ENCODE results near the gene NR5A1. TPM values are rescaled to one million over a fixed set of nuclear protein-coding genes. Genes with fewer than 3 reads are reported as not detected.

NR5A1 gene
- total RNA-seq, 4 donors from 2014 or later: 0.14 to 0.58 TPM; not detected in 2

DNA sequence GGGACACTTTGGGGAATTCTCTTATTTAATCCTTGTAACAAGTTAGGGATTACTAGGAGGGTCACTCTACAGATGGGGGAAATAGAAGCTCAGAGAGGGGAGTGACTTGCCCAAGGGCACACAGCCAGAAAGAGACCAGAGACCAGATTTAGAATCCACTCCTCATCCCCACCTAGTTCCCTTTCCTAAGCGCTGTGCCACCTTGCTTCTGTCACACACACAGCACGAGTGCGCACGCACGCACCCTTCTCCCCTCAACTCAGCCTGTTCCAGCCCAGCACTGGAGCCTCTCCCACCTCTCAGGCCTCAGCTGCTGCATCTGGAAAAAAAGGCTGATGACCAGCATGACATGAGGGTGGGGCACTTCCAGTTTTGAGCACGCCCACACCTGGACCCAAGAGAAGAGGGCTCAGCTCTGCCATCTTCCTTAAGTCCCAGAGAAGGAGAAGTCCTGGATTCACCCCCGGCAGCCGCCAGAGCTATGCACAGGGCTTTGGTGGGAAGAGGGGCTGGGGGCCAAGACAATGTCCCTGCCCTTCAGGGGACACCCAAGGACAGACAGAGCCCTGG is 18.5 kb downstream of the NR5A1 start:
- intact Hi-C loops (cut with DNase I; ENCODE audit: low total_unique reads): no loop called here
- peaks cover 0 to 4% of the 10 kb centered on the region in 2 donors for H3K27me3 ChIP-seq
- TF ChIP-seq POLR2A (IDR thresholded peaks at IDR 0.05) (no peak), CTCF (IDR thresholded peaks at IDR 0.05) (no peak)

GRCh38 chr9:124487260-124488182 is 19.7 kb downstream of the NR5A1 start:
- no peaks in the 10 kb centered on the region for H3K4me1 ChIP-seq
- no peak overlapping the region for H3K4me3 ChIP-seq
- TF ChIP-seq POLR2A (IDR thresholded peaks at IDR 0.05): no peak
- TF ChIP-seq CTCF (IDR thresholded peaks at IDR 0.05): no peak
- no peak overlapping the region for H3K27ac ChIP-seq
- H3K36me3 ChIP-seq: no peaks in the 10 kb centered on the region
- DNase-seq: no peak
- intact Hi-C loops (cut with DNase I; ENCODE audit: low total_unique reads): no loop called here
- no peaks in the 10 kb centered on the region for H3K9me3 ChIP-seq
- H3K27me3 ChIP-seq: peaks cover 0 to 4% of the 10 kb centered on the region in 2 donors

More for the DNA sequence above, 18.5 kb downstream of the NR5A1 start:
- Histone ChIP-seq H3K36me3 (no peaks in the 10 kb centered on the region), H3K4me1 (no peaks in the 10 kb centered on the region), H3K4me3 (no peak overlapping the region), H3K9me3 (no peaks in the 10 kb centered on the region), H3K27ac (no peak overlapping the region)
- no peak for DNase-seq

- H3K9me3 ChIP-seq: no peaks in the 10 kb centered on the region
- no peaks in the 10 kb centered on the region for H3K36me3 ChIP-seq
- H3K27me3 ChIP-seq: peaks cover 0 to 4% of the 10 kb centered on the region in 2 donors
- intact Hi-C loops (cut with DNase I; ENCODE audit: low total_unique reads): no loop called here
- no peak overlapping the region for H3K27ac ChIP-seq
- H3K4me1 ChIP-seq: no peaks in the 10 kb centered on the region
- no peak overlapping the region for H3K4me3 ChIP-seq
- TF ChIP-seq CTCF (IDR thresholded peaks at IDR 0.05) (no peak), POLR2A (IDR thresholded peaks at IDR 0.05) (no peak)
- no peak for DNase-seq
Measured at GRCh38 chr9:124486778-124487259, 20.4 kb downstream of the NR5A1 start.

DNA sequence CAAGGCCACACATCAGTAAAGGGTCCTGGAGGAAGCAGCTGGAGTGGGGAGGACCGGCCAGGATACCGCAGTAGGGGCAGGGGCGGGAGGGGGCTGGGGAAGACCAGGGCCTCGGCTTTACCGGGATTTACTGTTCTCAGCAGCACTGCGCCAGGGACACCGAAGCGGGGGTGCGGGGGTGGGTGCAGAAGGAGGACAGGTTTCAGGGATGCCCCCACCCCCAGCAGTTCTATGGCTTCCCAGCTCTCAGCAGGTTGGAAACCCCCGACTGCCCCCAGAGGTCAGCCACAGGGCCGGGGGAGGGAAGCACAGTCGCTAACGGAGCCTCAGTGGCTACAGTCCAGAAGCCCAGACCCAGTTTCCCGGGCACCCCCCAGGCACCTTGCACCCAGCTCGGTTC is 21.3 kb downstream of the NR5A1 start:
- no peak for DNase-seq
- intact Hi-C loops (cut with DNase I; ENCODE audit: low total_unique reads): no loop called here
- Histone ChIP-seq H3K4me1 (no peaks in the 10 kb centered on the region), H3K4me3 (no peak overlapping the region), H3K27me3 (peaks cover 0 to 4% of the 10 kb centered on the region in 2 donors), H3K36me3 (no peaks in the 10 kb centered on the region), H3K9me3 (no peaks in the 10 kb centered on the region), H3K27ac (no peak overlapping the region)
- TF ChIP-seq CTCF (IDR thresholded peaks at IDR 0.05) (no peak), POLR2A (IDR thresholded peaks at IDR 0.05) (no peak)

DNA sequence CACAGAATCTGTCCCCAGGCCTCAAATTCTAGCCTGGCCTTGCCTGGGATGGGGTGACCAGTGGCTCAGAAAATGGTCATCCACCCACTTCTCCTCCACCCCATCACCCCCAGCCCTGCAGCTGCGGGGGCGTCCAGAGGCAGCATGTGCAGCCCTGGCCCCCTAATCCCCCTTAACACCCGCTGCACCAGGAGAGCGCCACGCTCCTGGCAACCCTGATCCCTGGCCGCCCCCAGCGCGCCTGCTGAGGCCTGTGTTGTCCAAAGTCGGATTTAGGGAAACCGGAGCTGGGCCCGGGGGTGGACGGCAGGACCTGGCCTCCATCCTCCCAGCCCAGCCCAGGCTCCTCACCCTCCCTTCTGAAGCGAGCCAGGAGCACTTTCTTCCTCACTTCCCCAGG is 22.0 kb downstream of the NR5A1 start:
- no peaks in the 10 kb centered on the region for H3K9me3 ChIP-seq
- H3K4me3 ChIP-seq: no peak overlapping the region
- no peak for TF ChIP-seq CTCF (IDR thresholded peaks at IDR 0.05)
- H3K36me3 ChIP-seq: no peaks in the 10 kb centered on the region
- peaks cover 0 to 9% of the 10 kb centered on the region in 2 donors for H3K27me3 ChIP-seq
- no peaks in the 10 kb centered on the region for H3K4me1 ChIP-seq
- no peak overlapping the region for H3K27ac ChIP-seq
- no peak for DNase-seq
- intact Hi-C loops (cut with DNase I; ENCODE audit: low total_unique reads): no loop called here

Measured in uterus (tissue), 4 donors.